Superior temporal gyrus (tissue), 1 donor: ENCODE measurements around the gene CDK9.

Experiments used
- DNase-seq: peaks from one replicate; pipeline ENCODE4 v3.0.0-alpha.2; 2016; ENCODE audit errors: extremely low spot score

Gene CDK9

GRCh38 chr9:127803507-127804352 is 17.9 kb downstream of the CDK9 start:
- no peak for DNase-seq

- no peak for DNase-seq
These were observed 19.8 kb downstream of the CDK9 start for GRCh38 chr9:127805620-127806019.

GRCh38 chr9:127806871-127807270 is 21.0 kb downstream of the CDK9 start:
- DNase-seq = no peak

- no peak for DNase-seq
These were observed 22.6 kb downstream of the CDK9 start for GRCh38 chr9:127808347-127809001.

- DNase-seq = no peak
These were observed 23.2 kb downstream of the CDK9 start for GRCh38 chr9:127809002-127809539.

- no peak for DNase-seq
These were observed 23.9 kb downstream of the CDK9 start for GRCh38 chr9:127809540-127810377.

GRCh38 chr9:127810378-127811187 is 24.7 kb downstream of the CDK9 start:
- no peak for DNase-seq

- DNase-seq = no peak
These were observed 26.2 kb downstream of the CDK9 start for GRCh38 chr9:127812011-127812410.

GRCh38 chr9:127812936-127813675 is 27.3 kb downstream of the CDK9 start:
- DNase-seq = no peak

GRCh38 chr9:127813686-127814226 is 27.9 kb downstream of the CDK9 start:
- DNase-seq = no peak

GRCh38 chr9:127814619-127815511 is 29.0 kb downstream of the CDK9 start:
- no peak for DNase-seq

- DNase-seq = no peak
These were observed 29.9 kb downstream of the CDK9 start for GRCh38 chr9:127815512-127816361.

GRCh38 chr9:127816362-127816725 is 30.5 kb downstream of the CDK9 start:
- no peak for DNase-seq

- no peak for DNase-seq
These were observed 30.9 kb downstream of the CDK9 start for GRCh38 chr9:127816728-127817127.

- DNase-seq = no peak
These were observed 32.1 kb downstream of the CDK9 start for GRCh38 chr9:127817881-127818434.

GRCh38 chr9:127818574-127818973 is 32.7 kb downstream of the CDK9 start:
- DNase-seq = no peak

- DNase-seq = no peak
These were observed 36.3 kb downstream of the CDK9 start for GRCh38 chr9:127822108-127822507.
